ENCODE data around the gene OPCML.

Gene OPCML

GRCh38 chr11:133107763-133108162 is 424.5 kb downstream of the OPCML start:
- TF ChIP-seq CTCF (IDR thresholded peaks at IDR 0.05; ENCODE audit: borderline replicate concordance, control extremely low read depth, extremely low read depth, insufficient read depth, missing control alignments) = no peak
- no peak for DNase-seq (ENCODE audit: low spot score)
- in situ Hi-C loops (cut with MboI; ENCODE audit: low sequenced_read_pairs, unreplicated experiment) = no loop called here

- no peak for TF ChIP-seq CTCF (IDR thresholded peaks at IDR 0.05; ENCODE audit: borderline replicate concordance, control extremely low read depth, extremely low read depth, insufficient read depth, missing control alignments)
- DNase-seq (ENCODE audit: low spot score) = no peak
- in situ Hi-C loops (cut with MboI; ENCODE audit: low sequenced_read_pairs, unreplicated experiment) = no loop called here
Measured at GRCh38 chr11:133107136-133107535, 425.2 kb downstream of the OPCML start.

- DNase-seq (ENCODE audit: low spot score) = no peak
- TF ChIP-seq CTCF (IDR thresholded peaks at IDR 0.05; ENCODE audit: borderline replicate concordance, control extremely low read depth, extremely low read depth, insufficient read depth, missing control alignments) = no peak
Measured at GRCh38 chr11:133106417-133106816, 425.9 kb downstream of the OPCML start.

GRCh38 chr11:133104009-133104744 is 428.1 kb downstream of the OPCML start:
- TF ChIP-seq CTCF (IDR thresholded peaks at IDR 0.05; ENCODE audit: borderline replicate concordance, control extremely low read depth, extremely low read depth, insufficient read depth, missing control alignments) = no peak
- in situ Hi-C loops (cut with MboI; ENCODE audit: low sequenced_read_pairs, unreplicated experiment) = no loop called here
- no peak for DNase-seq (ENCODE audit: low spot score)

More at GRCh38 chr11:133106417-133106816, 425.9 kb downstream of the OPCML start:
- in situ Hi-C loops (cut with MboI; ENCODE audit: low sequenced_read_pairs, unreplicated experiment) = no loop called here

GRCh38 chr11:133096981-133097380 is 435.3 kb downstream of the OPCML start:
- no peak for DNase-seq (ENCODE audit: low spot score)
- TF ChIP-seq CTCF (IDR thresholded peaks at IDR 0.05; ENCODE audit: borderline replicate concordance, control extremely low read depth, extremely low read depth, insufficient read depth, missing control alignments) = no peak
- in situ Hi-C loops (cut with MboI; ENCODE audit: low sequenced_read_pairs, unreplicated experiment) = no loop called here

- no peak for TF ChIP-seq CTCF (IDR thresholded peaks at IDR 0.05; ENCODE audit: borderline replicate concordance, control extremely low read depth, extremely low read depth, insufficient read depth, missing control alignments)
- no peak for DNase-seq (ENCODE audit: low spot score)
- in situ Hi-C loops (cut with MboI; ENCODE audit: low sequenced_read_pairs, unreplicated experiment) = no loop called here
Measured at GRCh38 chr11:133086518-133086917, 445.8 kb downstream of the OPCML start.
